ENCODE data around the gene PDE4D. TPM values are rescaled to one million over a fixed set of nuclear protein-coding genes. Genes with fewer than 3 reads are reported as not detected.

Gene PDE4D
- total RNA-seq, 1 donor from 2014 or later = 55.9 TPM

GRCh38 chr5:59168067-59168466, 725.5 kb downstream of the PDE4D start:
- ATAC-seq (no peak), DNase-seq (ENCODE audit: low spot score) (no peak)
- intact Hi-C loops (cut with DNase I) = no loop called here

- DNase-seq (ENCODE audit: low spot score) = no peak
- no peak for ATAC-seq
- intact Hi-C loops (cut with DNase I) = no loop called here
Observed at GRCh38 chr5:59164041-59164830, 729.3 kb downstream of the PDE4D start.

GRCh38 chr5:59161221-59162105, 732.1 kb downstream of the PDE4D start:
- ATAC-seq = no peak
- no peak for DNase-seq (ENCODE audit: low spot score)
- intact Hi-C loops (cut with DNase I) = no loop called here

- ATAC-seq (no peak), DNase-seq (ENCODE audit: low spot score) (no peak)
- intact Hi-C loops (cut with DNase I) = no loop called here
Observed at GRCh38 chr5:59158637-59159391, 734.7 kb downstream of the PDE4D start.

- DNase-seq (ENCODE audit: low spot score) (no peak), ATAC-seq (no peak)
- intact Hi-C loops (cut with DNase I) = no loop called here
Observed at GRCh38 chr5:59158165-59158564, 735.4 kb downstream of the PDE4D start.

- no peak for ATAC-seq
- intact Hi-C loops (cut with DNase I) = no loop called here
- no peak for DNase-seq (ENCODE audit: low spot score)
Observed at GRCh38 chr5:59157068-59157467, 736.5 kb downstream of the PDE4D start.

GRCh38 chr5:59152701-59153245, 740.8 kb downstream of the PDE4D start:
- DNase-seq (ENCODE audit: low spot score) = no peak
- intact Hi-C loops (cut with DNase I) = no loop called here
- peak; percentile 80 for ATAC-seq

GRCh38 chr5:59151162-59151889, 742.2 kb downstream of the PDE4D start:
- ATAC-seq (no peak), DNase-seq (ENCODE audit: low spot score) (no peak)
- intact Hi-C loops (cut with DNase I) = no loop called here

- intact Hi-C loops (cut with DNase I) = no loop called here
- DNase-seq (ENCODE audit: low spot score) (no peak), ATAC-seq (no peak)
Observed at GRCh38 chr5:59149827-59150226, 743.7 kb downstream of the PDE4D start.

- intact Hi-C loops (cut with DNase I) = no loop called here
- ATAC-seq = no peak
- DNase-seq (ENCODE audit: low spot score) = no peak
Observed at GRCh38 chr5:59149271-59149670, 744.3 kb downstream of the PDE4D start.

- no peak for ATAC-seq
- intact Hi-C loops (cut with DNase I) = no loop called here
Observed at GRCh38 chr5:59146729-59147128, 746.8 kb downstream of the PDE4D start.

GRCh38 chr5:59143926-59144333, 749.6 kb downstream of the PDE4D start:
- no peak for ATAC-seq
- intact Hi-C loops (cut with DNase I) = no loop called here
- DNase-seq (ENCODE audit: low spot score) = no peak

More at GRCh38 chr5:59146729-59147128, 746.8 kb downstream of the PDE4D start:
- no peak for DNase-seq (ENCODE audit: low spot score)

GRCh38 chr5:59142927-59143326, 750.6 kb downstream of the PDE4D start:
- no peak for ATAC-seq
- DNase-seq (ENCODE audit: low spot score) = no peak
- intact Hi-C loops (cut with DNase I) = no loop called here

GRCh38 chr5:59142138-59142537, 751.4 kb downstream of the PDE4D start:
- intact Hi-C loops (cut with DNase I) = no loop called here
- ATAC-seq (no peak), DNase-seq (ENCODE audit: low spot score) (no peak)

GRCh38 chr5:59140133-59140532, 753.4 kb downstream of the PDE4D start:
- no peak for ATAC-seq
- no peak for DNase-seq (ENCODE audit: low spot score)
- intact Hi-C loops (cut with DNase I) = no loop called here

- ATAC-seq = no peak
- intact Hi-C loops (cut with DNase I) = no loop called here
Observed at GRCh38 chr5:59139695-59140094, 753.8 kb downstream of the PDE4D start.

GRCh38 chr5:59138509-59138908, 755.0 kb downstream of the PDE4D start:
- DNase-seq (ENCODE audit: low spot score) (no peak), ATAC-seq (no peak)
- intact Hi-C loops (cut with DNase I) = no loop called here

More at GRCh38 chr5:59139695-59140094, 753.8 kb downstream of the PDE4D start:
- DNase-seq (ENCODE audit: low spot score) = no peak

GRCh38 chr5:59137846-59138245, 755.7 kb downstream of the PDE4D start:
- DNase-seq (ENCODE audit: low spot score) (no peak), ATAC-seq (no peak)
- intact Hi-C loops (cut with DNase I) = no loop called here

GRCh38 chr5:59136549-59136948, 757.0 kb downstream of the PDE4D start:
- intact Hi-C loops (cut with DNase I) = no loop called here
- no peak for DNase-seq (ENCODE audit: low spot score)
- ATAC-seq = no peak

Measured in sciatic nerve (tissue), 2 donors.